ENCODE measurements around the gene PDLIM7.

DNA sequence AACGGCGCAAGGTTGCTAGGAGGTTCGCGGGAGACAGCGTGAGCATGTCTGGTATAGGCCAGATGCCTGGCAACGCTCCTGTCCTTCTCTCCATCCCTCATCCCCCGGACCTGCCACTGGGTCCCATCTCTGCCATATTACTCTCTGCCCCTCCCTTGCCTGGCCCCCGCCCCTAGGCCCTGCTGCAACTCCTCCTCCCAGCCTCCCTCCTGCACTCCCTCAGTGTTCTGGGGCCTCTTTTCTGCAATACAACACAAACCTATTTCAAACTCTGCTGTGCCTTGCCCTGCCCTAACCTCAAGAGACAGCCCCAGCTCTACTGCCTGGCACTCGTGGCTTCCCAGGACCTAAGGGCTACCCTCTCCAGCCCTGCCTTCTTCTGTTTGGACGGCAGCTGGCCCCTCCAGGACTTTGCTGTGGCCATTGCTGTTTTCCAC is 15.0 kb downstream of the PDLIM7 start:
- TF ChIP-seq, protein P1, sequence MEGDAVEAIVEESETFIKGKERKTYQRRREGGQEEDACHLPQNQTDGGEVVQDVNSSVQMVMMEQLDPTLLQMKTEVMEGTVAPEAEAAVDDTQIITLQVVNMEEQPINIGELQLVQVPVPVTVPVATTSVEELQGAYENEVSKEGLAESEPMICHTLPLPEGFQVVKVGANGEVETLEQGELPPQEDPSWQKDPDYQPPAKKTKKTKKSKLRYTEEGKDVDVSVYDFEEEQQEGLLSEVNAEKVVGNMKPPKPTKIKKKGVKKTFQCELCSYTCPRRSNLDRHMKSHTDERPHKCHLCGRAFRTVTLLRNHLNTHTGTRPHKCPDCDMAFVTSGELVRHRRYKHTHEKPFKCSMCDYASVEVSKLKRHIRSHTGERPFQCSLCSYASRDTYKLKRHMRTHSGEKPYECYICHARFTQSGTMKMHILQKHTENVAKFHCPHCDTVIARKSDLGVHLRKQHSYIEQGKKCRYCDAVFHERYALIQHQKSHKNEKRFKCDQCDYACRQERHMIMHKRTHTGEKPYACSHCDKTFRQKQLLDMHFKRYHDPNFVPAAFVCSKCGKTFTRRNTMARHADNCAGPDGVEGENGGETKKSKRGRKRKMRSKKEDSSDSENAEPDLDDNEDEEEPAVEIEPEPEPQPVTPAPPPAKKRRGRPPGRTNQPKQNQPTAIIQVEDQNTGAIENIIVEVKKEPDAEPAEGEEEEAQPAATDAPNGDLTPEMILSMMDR (IDR thresholded peaks at IDR 0.05): no peak
- TF ChIP-seq ZFX (IDR thresholded peaks at IDR 0.05; ENCODE audit: borderline replicate concordance): no peak
